DMS153 treated with DMSO at 0.1 percent for 48 hours (cell line): ENCODE results near the gene LRP3.
A peak's percentile ranks its signal among the peaks of the same experiment; 100 is the strongest.
"Not testable (repeated sequence)": the region's sequence is repeated elsewhere in the genome, so short reads cannot be mapped to it uniquely, and the experiment has no call there.

Experiments
- DNase-seq: peaks from one replicate; lab custom pipeline; 2025; ENCODE audit not compliant: unreplicated experiment; lab: John Stamatoyannopoulos, UW

Gene LRP3

GRCh38 chr19:33175886-33176669 lies 18.1 kb upstream of the LRP3 start:
- no peak for DNase-seq

- DNase-seq: peak; percentile 100
Observed at GRCh38 chr19:33176670-33177416, 17.3 kb upstream of the LRP3 start.

- DNase-seq: no peak
Observed at GRCh38 chr19:33177417-33177979, 16.6 kb upstream of the LRP3 start.

- DNase-seq: no peak
Observed at GRCh38 chr19:33186431-33187182, 7.5 kb upstream of the LRP3 start.

GRCh38 chr19:33187183-33187540 lies 7.0 kb upstream of the LRP3 start:
- no peak for DNase-seq

- no peak for DNase-seq
Observed at GRCh38 chr19:33189453-33189852, 4.7 kb upstream of the LRP3 start.

- DNase-seq: not testable (repeated sequence)
Observed at GRCh38 chr19:33191092-33191491, 3.0 kb upstream of the LRP3 start.

GRCh38 chr19:33191501-33191900 lies 2.6 kb upstream of the LRP3 start:
- no peak for DNase-seq

- DNase-seq: no peak
Observed at GRCh38 chr19:33192010-33192409, 2.1 kb upstream of the LRP3 start.

GRCh38 chr19:33193269-33193864 lies 763 bp upstream of the LRP3 start:
- DNase-seq: no peak

- no peak for DNase-seq
Observed at GRCh38 chr19:33194532-33194885, 379 bp downstream of the LRP3 start.

GRCh38 chr19:33194886-33195644 lies 935 bp downstream of the LRP3 start:
- no peak for DNase-seq

GRCh38 chr19:33195645-33196347 lies 1.7 kb downstream of the LRP3 start:
- no peak for DNase-seq

GRCh38 chr19:33196446-33197193 lies 2.5 kb downstream of the LRP3 start:
- no peak for DNase-seq

- DNase-seq: no peak
Observed at GRCh38 chr19:33197591-33198000, 3.5 kb downstream of the LRP3 start.

- DNase-seq: no peak
Observed at GRCh38 chr19:33198169-33198568, 4.0 kb downstream of the LRP3 start.

GRCh38 chr19:33199441-33200265 lies 5.5 kb downstream of the LRP3 start:
- DNase-seq: no peak

GRCh38 chr19:33201473-33201872 lies 7.3 kb downstream of the LRP3 start:
- no peak for DNase-seq
